Stomach (tissue), 4 donors: ENCODE results near the gene ALDH16A1.

Source experiments
- EP300 ChIP-seq: sonication (generic); formaldehyde crosslinking; IDR thresholded peaks from one replicate; pipeline ENCODE4 v1.6.1; 2017; ENCODE audit warnings: antibody characterized with exemption
- POLR2A ChIP-seq, 4 donors: fragments of 450-650 bp; IDR thresholded peaks; one replicate each; pipeline ENCODE4 v1.6.1; 2016; ENCODE audit warnings: antibody characterized with exemption in 4 of 4, control low read depth in 2 of 4, mild to moderate bottlenecking in 1 of 4, moderate library complexity in 1 of 4
- POLR2AphosphoS5 ChIP-seq, 3 donors: sonication (generic); formaldehyde crosslinking; IDR thresholded peaks; one replicate each; pipeline ENCODE4 v1.6.1; 2016; ENCODE audit warnings: antibody characterized with exemption in 3 of 3
- TF ChIP-seq, protein P1 (sequence below), 7 experiments: fragments of 450-650 bp in 4 of 7; fragments of 200-600 bp in 3 of 7; sonication (generic) in 3 of 7; IDR thresholded peaks; one replicate each; pipeline ENCODE4 v1.5.1; 2016 to 2019; ENCODE audit warnings: antibody characterized with exemption in 7 of 7, control low read depth in 2 of 7, mild to moderate bottlenecking in 1 of 7

DNA sequence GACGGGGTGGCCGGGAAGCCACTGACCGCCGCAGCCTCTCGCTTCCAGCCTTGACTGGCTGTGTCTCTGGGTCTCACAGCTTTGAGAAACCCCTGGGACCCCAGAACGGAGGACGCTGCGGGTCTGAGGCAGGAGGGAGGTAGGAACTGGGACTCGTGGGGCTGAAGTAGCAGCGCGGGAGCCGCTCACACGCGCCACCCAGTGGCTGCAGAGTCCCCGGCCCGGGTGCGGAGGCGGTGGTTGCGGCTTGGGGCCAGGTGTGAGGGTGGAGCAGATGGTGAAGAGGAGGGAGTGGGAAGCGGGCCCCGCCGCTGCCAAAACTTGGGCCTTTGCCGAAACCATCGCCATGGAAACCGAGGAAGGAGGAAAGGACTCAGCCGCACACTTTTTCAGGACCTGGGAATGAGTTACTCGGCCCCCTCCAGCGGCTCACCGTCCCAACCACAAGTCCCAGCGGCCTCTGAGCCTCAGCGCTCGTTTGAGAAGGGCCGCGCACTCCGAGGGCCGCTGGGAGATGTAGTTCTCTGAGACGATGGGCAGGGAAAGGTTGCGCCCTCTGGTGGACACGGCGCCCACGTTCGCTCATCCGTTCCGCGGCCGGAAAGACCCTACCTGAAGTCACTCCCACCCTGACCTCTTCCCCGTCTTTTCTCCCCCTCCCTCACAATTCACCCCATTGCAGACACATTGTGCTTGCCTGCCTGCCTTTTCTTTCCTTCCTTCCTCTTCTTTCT is 9.5 kb upstream of the ALDH16A1 start:
- TF ChIP-seq, protein P1, sequence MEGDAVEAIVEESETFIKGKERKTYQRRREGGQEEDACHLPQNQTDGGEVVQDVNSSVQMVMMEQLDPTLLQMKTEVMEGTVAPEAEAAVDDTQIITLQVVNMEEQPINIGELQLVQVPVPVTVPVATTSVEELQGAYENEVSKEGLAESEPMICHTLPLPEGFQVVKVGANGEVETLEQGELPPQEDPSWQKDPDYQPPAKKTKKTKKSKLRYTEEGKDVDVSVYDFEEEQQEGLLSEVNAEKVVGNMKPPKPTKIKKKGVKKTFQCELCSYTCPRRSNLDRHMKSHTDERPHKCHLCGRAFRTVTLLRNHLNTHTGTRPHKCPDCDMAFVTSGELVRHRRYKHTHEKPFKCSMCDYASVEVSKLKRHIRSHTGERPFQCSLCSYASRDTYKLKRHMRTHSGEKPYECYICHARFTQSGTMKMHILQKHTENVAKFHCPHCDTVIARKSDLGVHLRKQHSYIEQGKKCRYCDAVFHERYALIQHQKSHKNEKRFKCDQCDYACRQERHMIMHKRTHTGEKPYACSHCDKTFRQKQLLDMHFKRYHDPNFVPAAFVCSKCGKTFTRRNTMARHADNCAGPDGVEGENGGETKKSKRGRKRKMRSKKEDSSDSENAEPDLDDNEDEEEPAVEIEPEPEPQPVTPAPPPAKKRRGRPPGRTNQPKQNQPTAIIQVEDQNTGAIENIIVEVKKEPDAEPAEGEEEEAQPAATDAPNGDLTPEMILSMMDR (IDR thresholded peaks at IDR 0.05) = peak in 6 of 7 experiments; percentile 26 to 93 (median 78)
- peak in 1 of 3 donors; percentile 71 for TF ChIP-seq POLR2AphosphoS5 (IDR thresholded peaks at IDR 0.05)
- TF ChIP-seq POLR2A (IDR thresholded peaks at IDR 0.05) = no peak
- no peak for TF ChIP-seq EP300
